NT2/D1 (cell line): ENCODE results near the gene DENND1C.

Experiments used
- SUZ12 ChIP-seq: IDR thresholded peaks from 2 replicates; pipeline ENCODE4 v1.6.1; 2011; ENCODE audit not compliant: insufficient read length, insufficient read depth; ENCODE audit errors: extremely low read depth
- YY1 ChIP-seq: IDR thresholded peaks from 2 replicates; pipeline ENCODE4 v1.6.1; 2011; ENCODE audit not compliant: insufficient read length, insufficient read depth
- ZNF274 ChIP-seq: IDR thresholded peaks from 2 replicates; pipeline ENCODE4 v1.6.1; 2011; ENCODE audit warnings: mild to moderate bottlenecking, low read depth, low read length

- TF ChIP-seq YY1, result no peak
- no peak for TF ChIP-seq ZNF274
- TF ChIP-seq SUZ12, result no peak
Observed at GRCh38 chr19:6530386-6531162, 49.0 kb upstream of the DENND1C start, which contains the start of gene TNFSF9.
